Neural crest cell (in vitro differentiated cells): ENCODE data around the gene CADPS. TPM values are rescaled to one million over a fixed set of nuclear protein-coding genes. Genes with fewer than 3 reads are reported as not detected.

Source experiments
- DNase-seq: peaks from one replicate; pipeline ENCODE4 v3.0.0; 2021; ENCODE audit warnings: low read depth, mixed read lengths, low spot score
- H3K27ac Mint-ChIP-seq: one replicate; pipeline ENCODE4 v1.8.0; 2021; ENCODE audit warnings: mild to moderate bottlenecking, mixed read lengths; ENCODE audit not compliant: unreplicated experiment
- H3K27me3 Mint-ChIP-seq: 2 replicates; pipeline ENCODE4 v1.8.0; 2021; ENCODE audit warnings: low read depth, mild to moderate bottlenecking, mixed read lengths
- H3K36me3 Mint-ChIP-seq: 2 replicates; pipeline ENCODE4 v1.8.0; 2021; ENCODE audit warnings: low read depth, mild to moderate bottlenecking, mixed read lengths
- H3K4me1 Mint-ChIP-seq: 2 replicates; pipeline ENCODE4 v1.8.0; 2021; ENCODE audit warnings: mixed read lengths
- H3K4me3 Mint-ChIP-seq: one replicate; pipeline ENCODE4 v1.8.0; 2021; ENCODE audit warnings: mild to moderate bottlenecking, mixed read lengths
- H3K9me3 Mint-ChIP-seq: 2 replicates; pipeline ENCODE4 v1.8.0; 2021; ENCODE audit warnings: mixed read lengths
- total RNA-seq: library from RNA; stranded (reverse); gene quantifications from 2 replicates; pipeline ENCODE4 v1.2.1, GENCODE V29; 2021
- TF ChIP-seq, protein P1 (sequence below): fragments of 200-600 bp; sonication (generic); conservative IDR thresholded peaks from 2 replicates; pipeline ENCODE4 v1.5.0; 2021; ENCODE audit warnings: antibody characterized with exemption, mild to moderate bottlenecking

The CADPS gene
- total RNA-seq, 1 donor from 2014 or later: 9.3 TPM

DNA sequence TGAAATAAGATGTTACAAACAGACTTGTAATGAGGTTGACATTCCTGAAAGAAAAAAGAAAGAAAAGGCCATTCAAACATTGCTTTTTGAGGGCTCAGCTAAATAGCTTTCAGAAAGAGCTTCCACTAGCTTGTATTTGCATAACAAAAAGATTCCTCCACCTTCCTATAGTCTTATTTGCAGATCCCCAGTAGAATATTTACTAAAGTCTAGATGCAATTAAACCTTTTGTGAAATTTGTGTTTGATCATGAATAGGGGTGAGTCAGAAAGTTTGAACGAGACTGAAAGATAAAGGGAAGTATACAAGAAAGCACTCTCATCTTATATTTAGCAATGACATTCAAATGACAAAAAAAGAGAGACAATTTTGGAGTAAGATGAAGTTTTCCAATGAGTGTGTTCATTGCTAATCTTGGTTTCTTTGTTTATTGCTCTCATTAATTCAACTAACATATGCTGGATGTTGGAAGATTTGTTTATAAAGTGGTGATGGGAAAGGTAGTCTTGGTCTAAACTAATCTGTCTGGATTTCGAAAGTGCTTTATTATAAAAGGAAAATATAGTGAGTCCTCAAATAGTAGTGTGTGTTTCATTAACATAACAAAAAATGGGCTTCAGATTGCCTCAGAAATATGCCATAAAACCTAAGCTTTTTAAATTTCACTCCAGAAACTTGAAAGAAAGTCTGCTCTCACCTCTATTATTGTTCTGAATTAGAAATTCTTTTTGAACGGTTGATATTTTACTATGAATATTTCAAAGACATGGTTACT is 9.1 kb upstream of the CADPS start:
- Mint-ChIP-seq H3K4me3 (no peak overlapping the region), H3K4me1 (peaks cover 11% of the 10 kb centered on the region), H3K27ac (no peak overlapping the region), H3K27me3 (peaks cover 43% of the 10 kb centered on the region), H3K9me3 (no peaks in the 10 kb centered on the region), H3K36me3 (no peaks in the 10 kb centered on the region)
- TF ChIP-seq, protein P1, sequence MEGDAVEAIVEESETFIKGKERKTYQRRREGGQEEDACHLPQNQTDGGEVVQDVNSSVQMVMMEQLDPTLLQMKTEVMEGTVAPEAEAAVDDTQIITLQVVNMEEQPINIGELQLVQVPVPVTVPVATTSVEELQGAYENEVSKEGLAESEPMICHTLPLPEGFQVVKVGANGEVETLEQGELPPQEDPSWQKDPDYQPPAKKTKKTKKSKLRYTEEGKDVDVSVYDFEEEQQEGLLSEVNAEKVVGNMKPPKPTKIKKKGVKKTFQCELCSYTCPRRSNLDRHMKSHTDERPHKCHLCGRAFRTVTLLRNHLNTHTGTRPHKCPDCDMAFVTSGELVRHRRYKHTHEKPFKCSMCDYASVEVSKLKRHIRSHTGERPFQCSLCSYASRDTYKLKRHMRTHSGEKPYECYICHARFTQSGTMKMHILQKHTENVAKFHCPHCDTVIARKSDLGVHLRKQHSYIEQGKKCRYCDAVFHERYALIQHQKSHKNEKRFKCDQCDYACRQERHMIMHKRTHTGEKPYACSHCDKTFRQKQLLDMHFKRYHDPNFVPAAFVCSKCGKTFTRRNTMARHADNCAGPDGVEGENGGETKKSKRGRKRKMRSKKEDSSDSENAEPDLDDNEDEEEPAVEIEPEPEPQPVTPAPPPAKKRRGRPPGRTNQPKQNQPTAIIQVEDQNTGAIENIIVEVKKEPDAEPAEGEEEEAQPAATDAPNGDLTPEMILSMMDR: no peak
- no peak for DNase-seq

DNA sequence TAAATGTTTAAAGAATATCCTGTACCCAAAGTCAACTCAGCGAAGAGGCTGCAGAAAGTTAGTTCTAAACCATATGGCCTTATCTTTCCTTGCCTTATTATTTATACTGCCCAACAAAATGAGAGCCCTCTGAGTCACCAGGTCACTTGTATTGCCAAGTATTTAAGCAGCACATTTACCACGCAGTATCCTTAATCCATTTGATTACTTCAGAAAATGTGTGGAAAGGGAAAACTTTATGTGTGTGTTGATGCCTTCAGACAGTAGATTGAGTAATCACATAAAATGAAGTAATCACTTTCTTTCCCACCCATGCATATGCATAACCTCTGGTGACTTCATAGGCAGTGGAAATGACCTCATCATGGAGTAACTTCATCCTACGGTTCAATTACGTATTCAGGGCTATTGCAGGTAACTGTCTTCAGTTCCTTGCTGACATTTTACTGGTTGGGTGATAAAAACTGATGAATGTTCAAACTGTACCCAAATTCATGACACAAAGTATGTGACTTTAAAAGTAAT is 7.5 kb upstream of the CADPS start:
- H3K27ac Mint-ChIP-seq: no peak overlapping the region
- TF ChIP-seq, protein P1: no peak
- no peaks in the 10 kb centered on the region for H3K9me3 Mint-ChIP-seq
- H3K27me3 Mint-ChIP-seq: peaks cover 52% of the 10 kb centered on the region
- peaks cover 11% of the 10 kb centered on the region for H3K4me1 Mint-ChIP-seq
- no peak overlapping the region for H3K4me3 Mint-ChIP-seq
- H3K36me3 Mint-ChIP-seq: no peaks in the 10 kb centered on the region
- DNase-seq: no peak

DNA sequence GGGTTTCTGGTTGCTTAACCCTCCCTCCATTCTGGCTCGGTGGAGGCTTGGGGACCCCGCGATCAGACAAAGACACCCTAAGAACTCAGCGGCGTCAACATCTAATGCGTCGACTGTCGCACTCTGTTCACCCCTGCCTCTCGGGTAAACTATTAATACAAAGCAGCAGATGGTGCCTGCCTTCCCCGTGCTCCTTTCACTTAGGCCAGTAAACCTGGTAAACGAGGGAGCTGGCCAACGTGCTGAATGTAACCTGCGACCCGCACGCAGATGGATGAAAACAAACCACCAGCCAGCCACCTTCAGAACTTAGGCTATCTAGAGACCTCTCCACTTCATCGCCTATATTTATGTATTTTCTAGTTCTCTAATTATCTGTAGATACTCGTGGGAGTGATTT is 848 bp upstream of the CADPS start:
- Mint-ChIP-seq H3K27ac (no peak overlapping the region), H3K27me3 (peaks cover 89% of the 10 kb centered on the region), H3K36me3 (no peaks in the 10 kb centered on the region), H3K4me1 (peaks cover 21% of the 10 kb centered on the region), H3K9me3 (no peaks in the 10 kb centered on the region), H3K4me3 (peak overlapping the region; percentile 90)
- TF ChIP-seq, protein P1: no peak
- peak; percentile 67 for DNase-seq

DNA sequence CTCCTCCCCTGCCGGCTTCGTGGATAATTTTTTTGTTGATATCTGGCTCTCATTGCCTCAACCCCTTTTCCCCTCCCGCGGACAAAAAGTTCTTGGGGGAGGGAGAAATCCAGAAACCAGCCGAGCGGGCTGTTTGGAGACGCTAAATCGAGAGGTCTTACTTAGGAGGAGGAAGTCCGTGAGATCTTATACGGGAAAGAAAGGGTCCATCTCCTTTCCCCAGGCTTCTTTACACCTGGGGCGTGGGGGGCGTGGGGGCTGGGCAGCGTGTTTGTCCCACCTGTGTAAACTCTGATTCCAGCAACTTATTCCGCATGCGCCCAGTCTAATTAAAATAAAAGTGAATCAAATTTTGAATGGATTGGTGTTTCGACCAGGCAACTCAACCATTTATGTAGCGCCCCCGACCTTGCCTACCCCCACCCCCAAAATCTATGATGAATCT is 364 bp upstream of the CADPS start:
- TF ChIP-seq, protein P1: no peak
- Mint-ChIP-seq H3K27me3 (peaks cover 91% of the 10 kb centered on the region), H3K36me3 (no peaks in the 10 kb centered on the region), H3K9me3 (no peaks in the 10 kb centered on the region), H3K4me3 (peak overlapping the region; percentile 90), H3K27ac (no peak overlapping the region), H3K4me1 (peaks cover 21% of the 10 kb centered on the region)
- DNase-seq: no peak

DNA sequence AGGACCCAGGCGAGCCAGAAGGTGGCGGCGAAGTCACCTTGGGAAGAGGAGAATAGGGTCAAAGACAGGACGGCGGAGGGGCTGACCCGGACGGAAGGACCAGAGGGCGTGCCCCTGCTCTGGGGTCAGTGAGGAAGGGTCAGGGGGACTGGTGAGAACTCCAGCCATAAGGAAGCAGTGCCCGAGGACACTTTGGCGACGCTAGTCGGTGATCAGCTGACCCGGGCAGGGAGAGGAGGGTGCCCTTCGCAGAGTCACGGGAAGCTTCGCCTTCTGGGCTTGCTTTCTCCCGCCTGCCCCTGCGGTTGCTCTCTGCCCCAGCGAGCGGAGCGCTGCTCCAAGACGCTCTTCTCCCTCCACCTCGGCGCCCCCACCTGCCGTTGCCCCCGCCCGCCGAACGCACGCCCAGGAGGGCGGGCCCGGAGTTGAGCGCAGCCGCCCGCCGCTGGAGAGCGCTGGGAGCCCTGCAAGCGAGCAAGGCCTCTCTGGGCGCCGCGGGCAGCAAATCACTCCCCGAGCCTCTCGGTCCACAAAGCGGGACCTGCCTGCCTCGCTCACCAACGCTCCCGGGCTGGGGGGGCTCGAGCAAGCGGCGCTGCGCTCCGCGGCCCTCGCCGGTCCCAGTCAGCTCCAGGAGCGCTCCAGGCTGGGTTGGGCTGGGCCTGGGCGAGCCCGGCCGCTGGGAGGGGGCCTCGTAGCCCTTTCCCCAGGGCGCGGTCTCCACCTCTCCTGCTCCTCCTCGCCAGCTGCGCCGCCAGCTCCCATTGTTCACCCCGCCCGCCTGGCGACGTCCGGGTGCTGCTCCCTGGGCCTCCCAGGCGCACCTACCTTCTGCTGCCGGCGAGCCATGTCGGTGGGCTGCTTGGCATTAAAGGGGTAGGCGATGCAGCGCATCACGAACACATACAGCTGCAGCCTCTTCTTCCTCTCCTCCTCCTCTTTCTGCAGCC is 1.2 kb downstream of the CADPS start:
- TF ChIP-seq, protein P1: peak; percentile 55
- peaks cover 91% of the 10 kb centered on the region for H3K27me3 Mint-ChIP-seq
- H3K27ac Mint-ChIP-seq: no peak overlapping the region

More for the DNA sequence above, 1.2 kb downstream of the CADPS start:
- Mint-ChIP-seq H3K4me3 (peak overlapping the region; percentile 92), H3K4me1 (peaks cover 21% of the 10 kb centered on the region), H3K9me3 (no peaks in the 10 kb centered on the region), H3K36me3 (no peaks in the 10 kb centered on the region)
- DNase-seq: peak; percentile 47
